NT2/D1 (cell line): Measurements from ENCODE around the gene CHTF18.
A peak's percentile ranks its signal among the peaks of the same experiment; 100 is the strongest.

ENCODE experiments used
- DNase-seq: peaks from one replicate; pipeline ENCODE4 v3.0.0-alpha.2; 2011; ENCODE audit warnings: low read depth, low spot score
- H3K27me3 ChIP-seq: 2 replicates; pipeline ENCODE4 v1.6.0; 2011; ENCODE audit warnings: mild to moderate bottlenecking; ENCODE audit not compliant: insufficient read length, insufficient read depth
- H3K36me3 ChIP-seq: 2 replicates; pipeline ENCODE4 v1.6.1; 2011; ENCODE audit warnings: mild to moderate bottlenecking, low read length, mixed read lengths; ENCODE audit not compliant: insufficient read depth, insufficient read length
- H3K4me1 ChIP-seq: 2 replicates; pipeline ENCODE4 v1.5.1; 2011; ENCODE audit not compliant: insufficient read depth, insufficient read length
- H3K4me3 ChIP-seq: 2 replicates; pipeline ENCODE4 v1.5.1; 2011; ENCODE audit warnings: low read depth; ENCODE audit not compliant: insufficient read length
- H3K9ac ChIP-seq: 2 replicates; pipeline ENCODE4 v1.6.0; 2011; ENCODE audit warnings: low read depth; ENCODE audit not compliant: insufficient read length
- H3K9me3 ChIP-seq: 2 replicates; pipeline ENCODE4 v1.5.1; 2011; ENCODE audit warnings: mild to moderate bottlenecking, low read length; ENCODE audit not compliant: insufficient read depth
- SUZ12 ChIP-seq: IDR thresholded peaks from 2 replicates; pipeline ENCODE4 v1.6.1; 2011; ENCODE audit not compliant: insufficient read length, insufficient read depth; ENCODE audit errors: extremely low read depth
- YY1 ChIP-seq: IDR thresholded peaks from 2 replicates; pipeline ENCODE4 v1.6.1; 2011; ENCODE audit not compliant: insufficient read length, insufficient read depth
- ZNF274 ChIP-seq: IDR thresholded peaks from 2 replicates; pipeline ENCODE4 v1.6.1; 2011; ENCODE audit warnings: mild to moderate bottlenecking, low read depth, low read length

CHTF18 gene

GRCh38 chr16:784431-784830 lies 4.0 kb upstream of the CHTF18 start:
- Histone ChIP-seq H3K9me3 (no peaks in the 10 kb centered on the region), H3K4me3 (no peak overlapping the region), H3K36me3 (peaks cover 38% of the 10 kb centered on the region), H3K9ac (no peak overlapping the region), H3K27me3 (peaks cover 12% of the 10 kb centered on the region), H3K4me1 (peaks cover 11% of the 10 kb centered on the region)
- DNase-seq = no peak
- TF ChIP-seq SUZ12 (no peak), YY1 (no peak), ZNF274 (no peak)

- peaks cover 17% of the 10 kb centered on the region for H3K4me1 ChIP-seq
- peak; percentile 61 for DNase-seq
These were observed 2.6 kb upstream of the CHTF18 start for GRCh38 chr16:785563-786535.

GRCh38 chr16:787321-787966 lies 976 bp upstream of the CHTF18 start:
- no peak for TF ChIP-seq ZNF274
- TF ChIP-seq SUZ12 = no peak
- TF ChIP-seq YY1 = no peak
- Histone ChIP-seq H3K4me1 (peaks cover 17% of the 10 kb centered on the region), H3K36me3 (peaks cover 68% of the 10 kb centered on the region), H3K9ac (peak overlapping the region; percentile 99), H3K27me3 (no peaks in the 10 kb centered on the region), H3K4me3 (peak overlapping the region; percentile 90), H3K9me3 (no peaks in the 10 kb centered on the region)
- no peak for DNase-seq

More at GRCh38 chr16:785563-786535, 2.6 kb upstream of the CHTF18 start:
- Histone ChIP-seq H3K36me3 (peaks cover 52% of the 10 kb centered on the region), H3K9me3 (no peaks in the 10 kb centered on the region), H3K9ac (peak overlapping the region; percentile 46), H3K4me3 (no peak overlapping the region), H3K27me3 (peaks cover 6% of the 10 kb centered on the region)
- no peak for TF ChIP-seq ZNF274
- no peak for TF ChIP-seq SUZ12
- TF ChIP-seq YY1 = no peak

DNA sequence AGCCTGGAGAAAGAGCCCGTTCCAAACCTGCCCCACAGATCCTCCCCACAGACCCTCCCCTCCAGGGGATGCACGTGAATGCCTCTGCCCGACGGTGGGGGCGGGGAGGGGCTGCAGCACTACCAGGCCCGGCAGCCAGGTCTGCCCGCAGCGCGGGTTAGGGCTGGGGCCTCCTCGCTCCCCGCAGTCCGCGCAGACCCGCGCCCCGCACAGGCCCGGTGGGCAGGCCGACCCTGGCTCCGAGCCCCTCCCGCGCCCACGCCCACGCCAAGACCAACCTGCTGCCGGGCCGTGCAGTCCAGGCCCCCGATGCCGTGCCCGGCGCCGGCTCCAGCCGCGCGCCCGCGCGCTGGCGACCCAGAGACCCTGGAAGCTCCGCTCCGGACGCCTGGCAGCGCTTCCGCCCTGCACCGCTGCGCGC lies 432 bp upstream of the CHTF18 start, which contains the start of gene RPUSD1:
Gene RPUSD1 (minus strand): TSS at position 404 of the 421 bp plus-strand sequence. CDS start 644 bp downstream, outside the sequence.
- no peaks in the 10 kb centered on the region for H3K27me3 ChIP-seq
- peak within 1 kb of the TSS; percentile 99 for H3K4me3 ChIP-seq
- peaks cover 73% of the 10 kb centered on the region for H3K36me3 ChIP-seq
- no peak for TF ChIP-seq SUZ12
- no peak for DNase-seq
- H3K4me1 ChIP-seq = peaks cover 15% of the 10 kb centered on the region
- peak within 1 kb of the TSS; percentile 99 for H3K9ac ChIP-seq
- no peaks in the 10 kb centered on the region for H3K9me3 ChIP-seq

DNA sequence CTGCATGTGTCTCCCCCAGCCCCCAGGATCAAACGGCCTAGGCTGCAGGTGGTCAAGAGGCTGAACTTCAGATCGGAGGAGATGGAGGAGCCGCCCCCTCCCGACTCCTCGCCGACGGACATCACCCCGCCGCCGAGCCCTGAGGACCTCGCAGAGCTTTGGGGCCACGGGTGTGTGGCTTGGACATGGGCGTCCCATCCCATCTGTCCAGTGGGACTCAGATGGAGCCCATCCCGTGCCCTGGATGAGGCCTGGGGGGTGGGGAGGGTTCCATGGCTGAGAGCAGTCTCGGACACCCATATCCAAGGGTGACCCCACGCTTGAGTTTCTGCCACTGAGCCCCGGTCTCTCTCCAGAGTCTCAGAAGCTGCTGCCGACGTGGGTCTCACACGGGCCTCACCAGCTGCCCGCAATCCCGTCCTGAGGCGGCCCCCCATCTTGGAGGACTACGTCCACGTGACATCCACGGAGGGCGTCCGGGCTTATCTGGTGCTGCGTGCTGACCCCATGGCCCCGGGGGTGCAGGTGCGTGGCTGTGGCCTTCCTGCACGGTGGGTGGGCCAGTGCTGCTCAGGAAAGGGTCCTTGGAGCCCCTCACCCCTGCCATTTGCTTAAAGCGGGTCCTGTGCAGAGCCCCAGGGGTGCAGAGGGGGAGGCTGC lies 901 bp downstream of the CHTF18 start:
- no peak for DNase-seq
- peak overlapping the region; percentile 99 for H3K4me3 ChIP-seq
- peak overlapping the region; percentile 98 for H3K9ac ChIP-seq
- H3K27me3 ChIP-seq = no peaks in the 10 kb centered on the region
- H3K4me1 ChIP-seq = peaks cover 16% of the 10 kb centered on the region
- H3K36me3 ChIP-seq = peaks cover 81% of the 10 kb centered on the region
- H3K9me3 ChIP-seq = no peaks in the 10 kb centered on the region
- TF ChIP-seq YY1 (no peak), SUZ12 (no peak), ZNF274 (no peak)

DNA sequence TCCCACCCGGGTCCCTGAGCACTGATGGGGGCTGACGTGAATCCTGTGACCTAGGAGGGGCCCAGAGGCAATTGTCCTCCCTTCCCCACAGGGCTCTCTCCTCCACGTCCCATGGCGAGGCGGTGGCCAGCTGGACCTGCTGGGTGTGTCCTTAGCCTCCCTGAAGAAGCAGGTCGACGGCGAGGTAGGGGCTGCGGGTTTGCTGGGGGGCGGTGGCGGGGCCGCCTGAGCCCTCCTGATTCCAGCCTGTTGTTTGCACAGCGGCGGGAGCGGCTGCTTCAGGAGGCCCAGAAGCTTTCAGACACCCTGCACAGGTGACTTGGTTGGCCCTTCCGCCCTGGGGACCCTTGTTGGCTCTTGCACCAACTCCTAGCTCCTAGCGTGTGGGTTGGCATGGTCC lies 1.7 kb downstream of the CHTF18 start:
- peak overlapping the region; percentile 98 for H3K9ac ChIP-seq
- TF ChIP-seq SUZ12 (no peak), ZNF274 (no peak), YY1 (no peak)
- H3K4me3 ChIP-seq = no peak overlapping the region
- H3K36me3 ChIP-seq = peaks cover 82% of the 10 kb centered on the region
- no peaks in the 10 kb centered on the region for H3K9me3 ChIP-seq
- H3K4me1 ChIP-seq = peaks cover 18% of the 10 kb centered on the region
- no peak for DNase-seq
- no peaks in the 10 kb centered on the region for H3K27me3 ChIP-seq

DNA sequence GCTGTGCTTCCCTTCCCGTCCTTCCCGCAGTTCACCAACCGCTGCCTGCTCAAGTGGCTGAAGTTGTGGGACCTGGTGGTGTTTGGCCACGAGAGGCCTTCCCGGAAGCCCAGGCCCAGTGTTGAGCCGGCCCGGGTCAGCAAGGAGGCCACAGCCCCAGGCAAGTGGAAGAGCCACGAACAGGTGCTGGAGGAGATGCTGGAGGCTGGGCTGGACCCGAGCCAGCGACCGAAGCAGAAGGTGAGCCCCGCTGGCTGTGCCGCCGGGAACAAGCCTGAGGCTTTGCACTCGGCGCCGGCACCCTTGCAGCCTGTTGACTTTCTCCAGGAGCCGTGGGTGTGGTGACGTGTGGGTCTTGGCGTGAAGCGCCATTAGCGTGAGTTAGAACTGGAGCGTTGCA lies 2.7 kb downstream of the CHTF18 start:
- no peak for DNase-seq
- TF ChIP-seq ZNF274 (no peak), SUZ12 (no peak), YY1 (no peak)
- no peaks in the 10 kb centered on the region for H3K9me3 ChIP-seq
- peaks cover 79% of the 10 kb centered on the region for H3K36me3 ChIP-seq
- no peaks in the 10 kb centered on the region for H3K27me3 ChIP-seq
- no peak overlapping the region for H3K4me3 ChIP-seq
- peaks cover 18% of the 10 kb centered on the region for H3K4me1 ChIP-seq
- no peak overlapping the region for H3K9ac ChIP-seq
